ENCODE measurements around the gene MNT.

GRCh38 chr17:2388020-2388682 is 12.7 kb downstream of the MNT start:
- TF ChIP-seq CTCF (IDR thresholded peaks at IDR 0.05) = no peak
- TF ChIP-seq EHMT2 (IDR thresholded peaks at IDR 0.05; ENCODE audit: low read depth) = no peak
- no peak for TF ChIP-seq EP300 (IDR thresholded peaks at IDR 0.05)
- TF ChIP-seq POLR2A (IDR thresholded peaks at IDR 0.05; ENCODE audit: low read length) = no peak
- no peak for TF ChIP-seq USF2 (IDR thresholded peaks at IDR 0.05)
- no peak for TF ChIP-seq E2F6 (IDR thresholded peaks at IDR 0.05; ENCODE audit: borderline replicate concordance, low read depth)
- TF ChIP-seq BHLHE40 (IDR thresholded peaks at IDR 0.05; ENCODE audit: low read depth, low read length) = no peak
- TF ChIP-seq PHF8 (IDR thresholded peaks at IDR 0.05; ENCODE audit: borderline replicate concordance, low read depth) = no peak
- TF ChIP-seq MAFK (IDR thresholded peaks at IDR 0.05; ENCODE audit: partially characterized antibody) = no peak
- no peak for TF ChIP-seq GATA3 (IDR thresholded peaks at IDR 0.05; ENCODE audit: borderline replicate concordance)
- no peak for TF ChIP-seq MAZ (IDR thresholded peaks at IDR 0.05; ENCODE audit: borderline replicate concordance, low read depth, low read length)
- no peak for TF ChIP-seq RAD21 (conservative IDR thresholded peaks at IDR 0.05 in 1 of 2, IDR thresholded peaks at IDR 0.05 in 1 of 2)
- no peak for TF ChIP-seq ATOH8 (CRISPR knock-in tag; IDR thresholded peaks at IDR 0.05; ENCODE audit: low read depth)
- no peak for TF ChIP-seq TP53 (CRISPR knock-in tag; IDR thresholded peaks at IDR 0.05)
